Activated CD8-positive, alpha-beta T cell treated with anti-CD3 and anti-CD28 coated beads, Interleukin-2, amount 10 ng/mL, durations not matched to agents 7 days and 5 days (primary cell): Measurements from ENCODE around the gene CHMP4B. TPM values are rescaled to one million over a fixed set of nuclear protein-coding genes. Genes with fewer than 3 reads are reported as not detected.

Experiments
- ATAC-seq: fragments of 150-1000 bp; cut with Tn5 transposase; one replicate; pipeline ENCODE4 v1.10.0; 2021; ENCODE audit warnings: moderate library complexity
- CTCF ChIA-PET: fragments of 350-600 bp; sonication (Branson Sonifier 250); formaldehyde crosslinking; loops from one replicate; lab custom pipeline; 2021; ENCODE audit warnings: antibody characterized with exemption; lab: Charles Lee
- POLR2A ChIA-PET: fragments of 350-600 bp; sonication (Branson Sonifier 250); formaldehyde crosslinking; loops from one replicate; lab custom pipeline; 2021; ENCODE audit warnings: antibody characterized with exemption; lab: Charles Lee
- DNase-seq: peaks from one replicate; pipeline ENCODE4 v3.0.0-alpha.2; 2020
- H3K27ac Mint-ChIP-seq: one replicate; pipeline ENCODE4 v1.8.0; 2021; ENCODE audit warnings: mild to moderate bottlenecking, mixed read lengths
- H3K27me3 Mint-ChIP-seq: one replicate; pipeline ENCODE4 v1.8.0; 2021; ENCODE audit warnings: low read depth, mixed read lengths
- H3K36me3 Mint-ChIP-seq: one replicate; pipeline ENCODE4 v1.8.0; 2021; ENCODE audit warnings: low read depth, mixed read lengths
- H3K4me1 Mint-ChIP-seq: one replicate; pipeline ENCODE4 v1.8.0; 2021; ENCODE audit warnings: low read depth, mixed read lengths
- H3K4me3 Mint-ChIP-seq: one replicate; pipeline ENCODE4 v1.8.0; 2021; ENCODE audit warnings: mild to moderate bottlenecking, mixed read lengths
- H3K9me3 Mint-ChIP-seq: one replicate; pipeline ENCODE4 v1.8.0; 2022; ENCODE audit warnings: mixed read lengths; ENCODE audit not compliant: insufficient read depth
- total RNA-seq, 2 experiments: library from RNA; stranded (reverse); gene quantifications; one replicate each; pipeline ENCODE4 v1.2.3, GENCODE V29; 2021

Gene CHMP4B
- total RNA-seq, 2 experiments from 2014 or later: 86.7 to 93.2 TPM

GRCh38 chr20:33811776-33812151 lies 616 bp downstream of the CHMP4B start:
- POLR2A ChIA-PET: interaction anchor here (0.6 to 3.0 kb wide), 7 partner anchors 25 to 430 kb away, joined by 3 to 11 read pairs (median 4); partner anchors contain the start of genes EIF2S2 and RALY
- CTCF ChIA-PET: interaction anchor here (1.4 to 5.8 kb wide), 5 partner anchors 19 to 123 kb away, joined by 3 to 37 read pairs (median 6); no protein-coding TSS in a partner anchor
- Mint-ChIP-seq H3K27ac (peak overlapping the region; percentile 92), H3K4me1 (peaks cover 36% of the 10 kb centered on the region), H3K4me3 (peak overlapping the region; percentile 92), H3K9me3 (no peaks in the 10 kb centered on the region), H3K27me3 (no peaks in the 10 kb centered on the region), H3K36me3 (peaks cover 41% of the 10 kb centered on the region)
- peak; percentile 41 for DNase-seq
- ATAC-seq: peak; percentile 12

DNA sequence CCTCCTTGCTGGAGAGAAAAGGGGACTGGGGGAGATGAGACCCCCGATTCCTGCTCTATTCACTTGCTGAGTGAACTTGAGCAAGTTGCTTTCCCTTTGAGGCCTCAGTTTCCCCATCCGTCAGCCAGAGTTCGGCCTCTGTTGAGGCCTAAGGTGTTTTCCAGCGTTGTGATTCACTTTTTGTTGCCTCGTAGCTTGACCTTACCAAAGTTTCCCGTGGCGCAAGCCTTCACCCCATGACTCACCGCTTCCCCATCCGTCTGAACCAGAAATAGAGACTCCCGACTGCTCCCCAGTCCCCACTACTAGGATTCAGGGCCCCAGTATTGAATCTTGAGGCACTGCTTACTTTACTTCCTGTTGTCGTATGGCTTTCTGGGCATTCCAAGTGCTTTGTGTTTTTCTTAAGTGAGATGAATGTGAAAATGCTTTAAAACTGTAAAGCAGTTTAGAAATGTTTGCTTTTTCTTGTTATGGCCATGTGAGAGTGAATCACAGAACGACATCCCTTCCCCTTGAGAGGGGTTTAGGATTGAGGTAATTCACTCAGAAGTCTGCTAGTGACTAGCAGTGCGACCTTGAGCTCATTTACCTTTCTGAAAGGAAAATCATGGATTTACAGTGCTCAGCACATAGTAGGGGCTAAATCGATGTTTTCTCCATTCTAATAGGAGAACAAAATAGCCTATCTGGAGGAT lies 1.2 kb downstream of the CHMP4B start:
- H3K4me1 Mint-ChIP-seq: peaks cover 36% of the 10 kb centered on the region
- H3K36me3 Mint-ChIP-seq: peaks cover 42% of the 10 kb centered on the region
- ATAC-seq (no peak), DNase-seq (peak; percentile 43)
- peak overlapping the region; percentile 92 for H3K4me3 Mint-ChIP-seq
- H3K9me3 Mint-ChIP-seq: no peaks in the 10 kb centered on the region
- peak overlapping the region; percentile 92 for H3K27ac Mint-ChIP-seq
- POLR2A ChIA-PET: interaction anchor here (0.9 to 3.0 kb wide), 5 partner anchors 25 to 300 kb away, joined by 3 to 11 read pairs (median 6); partner anchors contain the start of genes EIF2S2 and RALY
- CTCF ChIA-PET: interaction anchor here (1.3 to 5.8 kb wide), 6 partner anchors 16 to 103 kb away, joined by 3 to 37 read pairs (median 6); no protein-coding TSS in a partner anchor
- no peaks in the 10 kb centered on the region for H3K27me3 Mint-ChIP-seq

- H3K4me1 Mint-ChIP-seq: peaks cover 42% of the 10 kb centered on the region
- H3K9me3 Mint-ChIP-seq: no peaks in the 10 kb centered on the region
- DNase-seq: no peak
Measured at GRCh38 chr20:33812908-33813462, 1.8 kb downstream of the CHMP4B start.

GRCh38 chr20:33814238-33814712 lies 3.1 kb downstream of the CHMP4B start:
- Mint-ChIP-seq H3K9me3 (no peaks in the 10 kb centered on the region), H3K4me3 (peak overlapping the region; percentile 92), H3K4me1 (peaks cover 46% of the 10 kb centered on the region), H3K27me3 (no peaks in the 10 kb centered on the region), H3K27ac (peak overlapping the region; percentile 60), H3K36me3 (peaks cover 48% of the 10 kb centered on the region)
- ChIA-PET CTCF (interaction anchor here (2.3 to 5.8 kb wide), 3 partner anchors 12 to 101 kb away, joined by 8 to 37 read pairs (median 9); no protein-coding TSS in a partner anchor), POLR2A (interaction anchor here (0.6 kb wide), 1 partner anchor 13 kb away, joined by 4 read pairs; no protein-coding TSS in a partner anchor)
- no peak for ATAC-seq
- DNase-seq: peak; percentile 35

More at GRCh38 chr20:33812908-33813462, 1.8 kb downstream of the CHMP4B start:
- ATAC-seq: no peak
- ChIA-PET POLR2A (interaction anchor here (2.8 kb wide), 1 partner anchor 181 kb away, joined by 9 read pairs; the partner anchor contains the start of gene RALY), CTCF (interaction anchor here (0.6 to 5.8 kb wide), 6 partner anchors 13 to 102 kb away, joined by 3 to 37 read pairs (median 6); no protein-coding TSS in a partner anchor)
- Mint-ChIP-seq H3K4me3 (peak overlapping the region; percentile 92), H3K27ac (peak overlapping the region; percentile 92), H3K27me3 (no peaks in the 10 kb centered on the region), H3K36me3 (peaks cover 45% of the 10 kb centered on the region)

DNA sequence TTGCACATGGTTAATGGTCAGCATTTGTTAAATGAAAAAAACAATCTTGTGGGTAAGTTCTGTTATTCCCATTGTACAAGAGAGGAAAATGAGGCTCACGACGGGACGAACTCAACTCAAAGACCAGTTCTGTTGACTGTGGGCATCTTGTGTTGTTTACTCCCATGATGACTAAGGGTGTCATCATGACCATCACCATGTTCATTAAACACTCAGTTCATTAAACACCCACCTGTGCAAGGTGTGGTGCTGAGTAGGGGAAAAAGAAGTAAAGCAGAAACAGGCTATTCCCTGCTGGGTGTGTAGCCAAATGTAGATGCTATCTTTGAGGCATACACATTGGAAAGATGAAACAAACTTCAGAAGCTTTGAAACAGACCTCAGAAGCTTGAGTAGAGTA lies 4.5 kb downstream of the CHMP4B start:
- H3K27me3 Mint-ChIP-seq: no peaks in the 10 kb centered on the region
- H3K9me3 Mint-ChIP-seq: no peaks in the 10 kb centered on the region
- DNase-seq (no peak), ATAC-seq (no peak)
- peaks cover 51% of the 10 kb centered on the region for H3K4me1 Mint-ChIP-seq
- H3K4me3 Mint-ChIP-seq: no peak overlapping the region
- no peak overlapping the region for H3K27ac Mint-ChIP-seq
- CTCF ChIA-PET: interaction anchor here (1.4 kb wide), 1 partner anchor 46 kb away, joined by 3 read pairs; no protein-coding TSS in a partner anchor
- peaks cover 53% of the 10 kb centered on the region for H3K36me3 Mint-ChIP-seq
- POLR2A ChIA-PET: no interaction called here

DNA sequence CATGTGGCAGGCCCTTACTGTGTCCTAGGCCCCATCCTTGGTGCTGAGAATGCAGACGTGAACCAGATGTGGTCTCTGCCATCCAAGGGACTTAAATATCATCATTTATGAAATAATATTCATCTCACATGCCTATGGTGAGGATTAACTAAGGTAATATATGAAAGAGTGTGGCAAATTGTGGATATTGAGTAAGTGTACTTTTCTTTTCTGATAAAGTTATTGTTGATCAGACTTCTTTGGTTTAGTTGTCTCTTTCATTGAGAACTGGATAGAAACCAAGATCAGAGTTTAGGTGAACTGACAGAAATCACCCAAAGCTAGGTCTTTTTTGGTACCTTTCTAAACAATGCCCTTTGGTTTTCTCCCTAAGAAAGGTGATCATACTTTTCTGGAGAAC lies 5.0 kb downstream of the CHMP4B start:
- H3K9me3 Mint-ChIP-seq: no peaks in the 10 kb centered on the region
- ChIA-PET CTCF (interaction anchor here (1.2 to 1.4 kb wide), 2 partner anchors 43 to 46 kb away, joined by 3 to 4 read pairs; no protein-coding TSS in a partner anchor), POLR2A (no interaction called here)
- H3K36me3 Mint-ChIP-seq: peaks cover 51% of the 10 kb centered on the region
- no peak overlapping the region for H3K4me3 Mint-ChIP-seq
- peaks cover 49% of the 10 kb centered on the region for H3K4me1 Mint-ChIP-seq
- no peak for ATAC-seq
- H3K27me3 Mint-ChIP-seq: no peaks in the 10 kb centered on the region
- no peak overlapping the region for H3K27ac Mint-ChIP-seq
- DNase-seq: no peak

GRCh38 chr20:33817411-33817810 lies 6.3 kb downstream of the CHMP4B start:
- no peak overlapping the region for H3K4me3 Mint-ChIP-seq
- ChIA-PET POLR2A (no interaction called here), CTCF (interaction anchor here (1.4 kb wide), 1 partner anchor 45 kb away, joined by 3 read pairs; no protein-coding TSS in a partner anchor)
- H3K36me3 Mint-ChIP-seq: peaks cover 45% of the 10 kb centered on the region
- no peak overlapping the region for H3K27ac Mint-ChIP-seq
- H3K27me3 Mint-ChIP-seq: no peaks in the 10 kb centered on the region
- no peaks in the 10 kb centered on the region for H3K9me3 Mint-ChIP-seq
- ATAC-seq: no peak
- peaks cover 46% of the 10 kb centered on the region for H3K4me1 Mint-ChIP-seq
- no peak for DNase-seq

- ChIA-PET POLR2A (interaction anchor here (1.1 kb wide), 1 partner anchor 9 kb away, joined by 4 read pairs; the partner anchor contains the start of gene CHMP4B), CTCF (interaction anchor here (0.8 to 1.3 kb wide), 3 partner anchors 9 to 362 kb away, joined by 3 to 7 read pairs (median 3); partner anchors contain the start of gene CHMP4B)
- ATAC-seq: no peak
- no peaks in the 10 kb centered on the region for H3K9me3 Mint-ChIP-seq
- H3K27ac Mint-ChIP-seq: no peak overlapping the region
- peaks cover 30% of the 10 kb centered on the region for H3K4me1 Mint-ChIP-seq
- H3K36me3 Mint-ChIP-seq: peaks cover 37% of the 10 kb centered on the region
- DNase-seq: no peak
- no peaks in the 10 kb centered on the region for H3K27me3 Mint-ChIP-seq
- H3K4me3 Mint-ChIP-seq: no peak overlapping the region
Measured at GRCh38 chr20:33819456-33819855, 8.3 kb downstream of the CHMP4B start.

DNA sequence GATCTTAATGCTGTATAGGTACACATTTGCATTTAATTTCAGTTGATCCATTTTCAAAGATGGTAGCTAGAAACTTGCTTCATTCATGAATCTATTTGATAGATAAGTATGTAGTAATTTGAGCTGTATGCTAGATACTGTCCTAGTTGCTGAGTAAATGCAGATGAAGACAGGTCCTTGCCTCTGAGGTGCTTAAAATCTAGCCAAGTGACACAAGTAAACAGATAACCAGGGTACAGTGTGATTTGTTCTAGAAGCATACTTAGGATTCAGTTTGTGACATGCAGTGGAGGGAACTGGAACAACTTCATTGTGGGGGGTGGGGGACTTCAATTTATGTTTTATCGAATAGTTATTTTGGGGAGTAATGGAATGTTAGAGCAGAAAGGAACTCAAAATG lies 9.2 kb downstream of the CHMP4B start:
- Mint-ChIP-seq H3K4me1 (peaks cover 25% of the 10 kb centered on the region), H3K4me3 (no peak overlapping the region), H3K36me3 (peaks cover 31% of the 10 kb centered on the region), H3K27ac (no peak overlapping the region), H3K9me3 (no peaks in the 10 kb centered on the region), H3K27me3 (no peaks in the 10 kb centered on the region)
- DNase-seq (no peak), ATAC-seq (no peak)
- CTCF ChIA-PET: no interaction called here
- POLR2A ChIA-PET: no interaction called here

DNA sequence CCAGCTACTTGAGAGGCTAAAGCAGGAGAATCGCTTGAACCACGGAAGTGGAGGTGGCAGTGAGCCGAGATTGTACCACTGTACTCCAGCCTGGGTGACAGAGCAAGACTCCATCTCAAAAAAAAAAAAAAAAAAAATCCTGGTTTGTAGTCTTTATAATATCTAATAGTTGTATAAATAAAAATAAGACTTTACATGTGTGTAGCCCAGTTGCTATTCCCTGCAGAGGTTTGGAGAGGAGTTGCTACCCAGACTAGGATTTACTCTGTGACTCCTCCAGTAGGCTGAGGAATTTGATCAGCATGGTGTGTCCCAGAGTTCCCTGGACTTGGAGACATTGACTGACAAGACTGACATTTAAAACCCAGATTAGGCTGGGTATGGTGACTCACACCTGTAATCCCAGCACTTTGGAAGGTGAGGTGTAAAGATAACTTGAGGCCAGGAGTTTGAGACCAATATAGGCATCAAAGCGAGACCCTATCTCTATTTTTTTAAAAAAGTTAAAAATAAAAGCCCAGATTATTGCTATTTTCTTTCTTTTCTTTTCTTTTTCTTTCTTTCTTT lies 10.2 kb downstream of the CHMP4B start:
- no peak for ATAC-seq
- H3K4me3 Mint-ChIP-seq: no peak overlapping the region
- peaks cover 21% of the 10 kb centered on the region for H3K36me3 Mint-ChIP-seq
- peaks cover 30% of the 10 kb centered on the region for H3K4me1 Mint-ChIP-seq
- H3K27ac Mint-ChIP-seq: no peak overlapping the region
- H3K27me3 Mint-ChIP-seq: no peaks in the 10 kb centered on the region
- CTCF ChIA-PET: no interaction called here
- DNase-seq: no peak
- POLR2A ChIA-PET: no interaction called here
- no peaks in the 10 kb centered on the region for H3K9me3 Mint-ChIP-seq

- ChIA-PET CTCF (no interaction called here), POLR2A (no interaction called here)
- Mint-ChIP-seq H3K4me1 (peaks cover 36% of the 10 kb centered on the region), H3K9me3 (no peaks in the 10 kb centered on the region), H3K4me3 (no peak overlapping the region), H3K27me3 (no peaks in the 10 kb centered on the region), H3K36me3 (peaks cover 16% of the 10 kb centered on the region), H3K27ac (no peak overlapping the region)
- DNase-seq: no peak
- no peak for ATAC-seq
Measured at GRCh38 chr20:33822423-33822822, 11.3 kb downstream of the CHMP4B start.
